NCI-H524 (cell line): ENCODE measurements around the gene EYA3.
A peak's percentile ranks its signal among the peaks of the same experiment; 100 is the strongest.

ENCODE experiments used
- DNase-seq, 2 experiments: peaks; one replicate each; lab custom pipeline; 2025; lab: John Stamatoyannopoulos, UW

EYA3 gene

GRCh38 chr1:28088168-28088961 is at the start of gene EYA3:
EYA3 (minus strand) TSS chr1:28088610; CDS start chr1:28058026, 30,584 bp downstream.
- DNase-seq: peak; percentile 94 to 97

GRCh38 chr1:28136922-28137613 is 48.7 kb upstream of the EYA3 start:
- no peak for DNase-seq

GRCh38 chr1:28136169-28136921 is 47.9 kb upstream of the EYA3 start:
- DNase-seq: no peak

GRCh38 chr1:28135371-28136168 is 47.2 kb upstream of the EYA3 start:
- DNase-seq: no peak

GRCh38 chr1:28134651-28135207 is 46.3 kb upstream of the EYA3 start:
- no peak for DNase-seq

- DNase-seq: no peak
Measured at GRCh38 chr1:28132171-28133167, 44.1 kb upstream of the EYA3 start.

- no peak for DNase-seq
Measured at GRCh38 chr1:28130901-28131300, 42.5 kb upstream of the EYA3 start.

GRCh38 chr1:28129150-28129549 is 40.7 kb upstream of the EYA3 start:
- no peak for DNase-seq

- DNase-seq: no peak
Measured at GRCh38 chr1:28127617-28128257, 39.3 kb upstream of the EYA3 start.

- no peak for DNase-seq
Measured at GRCh38 chr1:28126783-28127490, 38.5 kb upstream of the EYA3 start.

- DNase-seq: no peak
Measured at GRCh38 chr1:28126212-28126611, 37.8 kb upstream of the EYA3 start.

GRCh38 chr1:28123461-28123961 is 35.1 kb upstream of the EYA3 start:
- DNase-seq: no peak

- DNase-seq: no peak
Measured at GRCh38 chr1:28122183-28122582, 33.8 kb upstream of the EYA3 start.

GRCh38 chr1:28119556-28119955 is 31.1 kb upstream of the EYA3 start:
- DNase-seq: no peak

- DNase-seq: no peak
Measured at GRCh38 chr1:28118640-28119307, 30.4 kb upstream of the EYA3 start.

GRCh38 chr1:28115267-28115666 is 26.9 kb upstream of the EYA3 start:
- no peak for DNase-seq

- DNase-seq: no peak
Measured at GRCh38 chr1:28114844-28115243, 26.4 kb upstream of the EYA3 start.

- DNase-seq: no peak
Measured at GRCh38 chr1:28113242-28113572, 24.8 kb upstream of the EYA3 start.
